SIG-M5 treated with dmso at 0.1 percent for 504 hours (cell line): ENCODE data around the gene ARHGAP44.
"Not testable (repeated sequence)": the region's sequence is repeated elsewhere in the genome, so short reads cannot be mapped to it uniquely, and the experiment has no call there.

Experiments
- DNase-seq: peaks from one replicate; lab custom pipeline; 2025; ENCODE audit not compliant: unreplicated experiment; lab: John Stamatoyannopoulos, UW

ARHGAP44 gene

GRCh38 chr17:12814718-12815117, 25.4 kb downstream of the ARHGAP44 start:
- DNase-seq, result no peak

- DNase-seq, result peak; percentile 21
These were observed 26.4 kb downstream of the ARHGAP44 start for GRCh38 chr17:12815642-12816141.

- no peak for DNase-seq
These were observed 32.2 kb downstream of the ARHGAP44 start for GRCh38 chr17:12821376-12821940.

- no peak for DNase-seq
These were observed 37.1 kb downstream of the ARHGAP44 start for GRCh38 chr17:12826431-12826830.

GRCh38 chr17:12830777-12831247, 41.5 kb downstream of the ARHGAP44 start:
- DNase-seq, result no peak

- DNase-seq, result no peak
These were observed 42.5 kb downstream of the ARHGAP44 start for GRCh38 chr17:12831839-12832238.

- no peak for DNase-seq
These were observed 49.7 kb downstream of the ARHGAP44 start for GRCh38 chr17:12839042-12839441.

- DNase-seq, result no peak
These were observed 53.6 kb downstream of the ARHGAP44 start for GRCh38 chr17:12842936-12843335.

GRCh38 chr17:12850996-12851395, 61.7 kb downstream of the ARHGAP44 start:
- DNase-seq, result no peak

GRCh38 chr17:12851901-12852435, 62.7 kb downstream of the ARHGAP44 start:
- DNase-seq, result no peak

- no peak for DNase-seq
These were observed 64.6 kb downstream of the ARHGAP44 start for GRCh38 chr17:12853921-12854320.

GRCh38 chr17:12856416-12856815, 67.1 kb downstream of the ARHGAP44 start:
- DNase-seq, result peak; percentile 78

GRCh38 chr17:12857592-12857991, 68.3 kb downstream of the ARHGAP44 start:
- no peak for DNase-seq

GRCh38 chr17:12859520-12859919, 70.2 kb downstream of the ARHGAP44 start:
- no peak for DNase-seq

GRCh38 chr17:12865769-12866168, 76.5 kb downstream of the ARHGAP44 start:
- no peak for DNase-seq

- DNase-seq, result no peak
These were observed 76.9 kb downstream of the ARHGAP44 start for GRCh38 chr17:12866244-12866643.

GRCh38 chr17:12867726-12868125, 78.4 kb downstream of the ARHGAP44 start:
- DNase-seq, result no peak

GRCh38 chr17:12873415-12874125, 84.3 kb downstream of the ARHGAP44 start:
- DNase-seq, result not testable (repeated sequence)

GRCh38 chr17:12877953-12878669, 88.8 kb downstream of the ARHGAP44 start:
- DNase-seq, result no peak

- not testable (repeated sequence) for DNase-seq
These were observed 89.8 kb downstream of the ARHGAP44 start for GRCh38 chr17:12879096-12879495.

GRCh38 chr17:12883472-12883871, 94.2 kb downstream of the ARHGAP44 start:
- no peak for DNase-seq

GRCh38 chr17:12887088-12887487, 97.8 kb downstream of the ARHGAP44 start:
- no peak for DNase-seq
